Measurements from ENCODE around the gene PSMA6. TPM values are rescaled to one million over a fixed set of nuclear protein-coding genes. Genes with fewer than 3 reads are reported as not detected.
A peak's percentile ranks its signal among the peaks of the same experiment; 100 is the strongest.
"Not testable (repeated sequence)": the region's sequence is repeated elsewhere in the genome, so short reads cannot be mapped to it uniquely, and the experiment has no call there.

PSMA6 gene
- total and polyA plus RNA-seq, 2 of the 13 experiments (the other 11 are each of a cell fraction or from before 2014, with no cell fraction given) = 525 to 1,109 TPM

DNA sequence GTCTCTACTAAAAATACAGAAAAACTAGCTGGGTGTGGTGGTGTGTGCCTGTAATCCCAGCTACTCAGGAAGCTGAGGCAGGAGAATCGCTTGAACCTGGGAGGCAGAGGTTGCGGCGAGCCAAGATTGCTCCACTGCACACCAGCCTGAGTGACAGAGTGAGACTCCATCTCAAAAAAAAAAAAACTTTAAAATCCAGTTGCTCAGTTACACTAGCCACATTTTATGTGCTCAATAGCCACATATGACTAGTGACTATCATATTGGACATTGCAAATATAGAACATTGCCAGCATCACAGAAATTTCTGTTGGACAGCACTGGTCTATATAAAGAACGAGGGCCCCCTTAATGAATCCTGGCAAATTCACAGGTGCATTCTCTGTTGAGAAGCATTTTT, 9.2 kb downstream of the PSMA6 start:
- in situ Hi-C loops (cut with HindIII; ENCODE audit: extremely low pct_ligation_motif_present, low pct_unique_long_range_greater_than_20kb) = not testable (repeated sequence)

GRCh38 chr14:35301735-35302528, 9.8 kb downstream of the PSMA6 start:
- Histone ChIP-seq H3K27me3 (ENCODE audit: control insufficient read depth in 1 of 2, insufficient read depth in 2 of 2, low read length in 2 of 2) (no peaks in the 10 kb centered on the region), H3K27ac (ENCODE audit: extremely low read length, insufficient read depth, low read length) (no peak overlapping the region), H3K9ac (ENCODE audit: insufficient read depth, low read depth, low read length) (no peak overlapping the region), H3K36me3 (replicated peaks in 1 of 2; ENCODE audit: control insufficient read depth in 1 of 2, insufficient read depth in 2 of 2, low read length in 2 of 2) (peaks cover 20 to 41% of the 10 kb centered on the region in 2 experiments), H3K4me1 (ENCODE audit: insufficient read depth, low read length) (peaks cover 25% of the 10 kb centered on the region), H2AFZ (ENCODE audit: low read length) (no peak overlapping the region), H3K4me2 (ENCODE audit: low read depth, low read length) (no peak overlapping the region), H4K20me1 (ENCODE audit: insufficient read depth, low read length) (peaks cover 55% of the 10 kb centered on the region), H3K9me3 (ENCODE audit: low read length) (no peaks in the 10 kb centered on the region), H3K4me3 (replicated peaks in 1 of 3; ENCODE audit: insufficient read depth in 1 of 3, low read depth in 2 of 3, low read length in 3 of 3) (no peak overlapping the region), H3K79me2 (ENCODE audit: insufficient read depth, low read length) (peaks cover 100% of the 10 kb centered on the region)
- no TSS peak for BruUV-seq (replicated peaks)
- WGBS (ENCODE audit: low lambda C conversion rate) = 98% methylated on average over 1 of the region's 1 CpG
- FAIRE-seq (no peak), ATAC-seq (no peak), DNase-seq (ENCODE audit: low spot score) (no peak)
- intact Hi-C loops (cut with micrococcal nuclease; ENCODE audit: unreplicated experiment) = no loop called here
- POLR2A ChIA-PET = interaction anchor here (1.9 to 10.5 kb wide), 2 partner anchors 10 to 102 kb away, joined by 7 to 95 read pairs; partner anchors contain the start of gene PSMA6
- CTCF ChIA-PET (ENCODE audit: low intra/inter-chr PET ratio, low total read pairs) = no interaction called here
- in situ Hi-C loops (cut with HindIII; ENCODE audit: extremely low pct_ligation_motif_present, low pct_unique_long_range_greater_than_20kb) = no loop called here
- TF ChIP-seq ZNF619 (CRISPR knock-in tag; IDR thresholded peaks at IDR 0.05) (no peak), EZH2 (conservative IDR thresholded peaks at IDR 0.05; ENCODE audit: low read depth, low read length) (no peak), MYNN (CRISPR knock-in tag; IDR thresholded peaks at IDR 0.05; ENCODE audit: low read depth) (no peak), CENPBD1 (CRISPR knock-in tag; IDR thresholded peaks at IDR 0.05; ENCODE audit: borderline replicate concordance, low read depth) (no peak), SRF (IDR thresholded peaks at IDR 0.05; ENCODE audit: low read depth, low read length) (peak; percentile 83), YY1 (IDR thresholded peaks at IDR 0.05; ENCODE audit: insufficient read depth, insufficient replicate concordance, low read depth, low read length) (no peak), ZNF432 (CRISPR knock-in tag; IDR thresholded peaks at IDR 0.05; ENCODE audit: borderline replicate concordance) (no peak), DPF2 (CRISPR knock-in tag; IDR thresholded peaks at IDR 0.05; ENCODE audit: borderline replicate concordance, low read depth) (no peak), ZNF512B (CRISPR knock-in tag; IDR thresholded peaks at IDR 0.05; ENCODE audit: borderline replicate concordance) (no peak), ZNF770 (CRISPR knock-in tag; IDR thresholded peaks at IDR 0.05) (peak; percentile 69), ZNF672 (CRISPR knock-in tag; IDR thresholded peaks at IDR 0.05) (no peak)

More for the DNA sequence above, 9.2 kb downstream of the PSMA6 start:
- BruUV-seq (replicated peaks); H3K9me3 ChIP-seq (ENCODE audit: low read length); FAIRE-seq; H3K9ac ChIP-seq (ENCODE audit: insufficient read depth, low read depth, low read length); ATAC-seq; H3K27me3 ChIP-seq (ENCODE audit: control insufficient read depth in 1 of 2, insufficient read depth in 2 of 2, low read length in 2 of 2); H3K4me3 ChIP-seq (replicated peaks in 1 of 3; ENCODE audit: insufficient read depth in 1 of 3, low read depth in 2 of 3, low read length in 3 of 3); DNase-seq (ENCODE audit: low spot score); H2AFZ ChIP-seq (ENCODE audit: low read length); CTCF ChIA-PET (ENCODE audit: low intra/inter-chr PET ratio, low total read pairs); H3K27ac ChIP-seq (ENCODE audit: extremely low read length, insufficient read depth, low read length); intact Hi-C loops (cut with micrococcal nuclease; ENCODE audit: unreplicated experiment); H3K4me2 ChIP-seq (ENCODE audit: low read depth, low read length): not testable (repeated sequence)
- H3K36me3 ChIP-seq (replicated peaks in 1 of 2; ENCODE audit: control insufficient read depth in 1 of 2, insufficient read depth in 2 of 2, low read length in 2 of 2) = peaks cover 20 to 36% of the 10 kb centered on the region in 2 experiments
- POLR2A ChIA-PET = interaction anchor here (1.9 to 10.5 kb wide), 2 partner anchors 10 to 102 kb away, joined by 7 to 95 read pairs; partner anchors contain the start of gene PSMA6
- 96% methylated on average over 4 of the region's 4 CpGs for WGBS (ENCODE audit: low lambda C conversion rate)
- H3K4me1 ChIP-seq (ENCODE audit: insufficient read depth, low read length) = peaks cover 31% of the 10 kb centered on the region
- peaks cover 56% of the 10 kb centered on the region for H4K20me1 ChIP-seq (ENCODE audit: insufficient read depth, low read length)
- peaks cover 100% of the 10 kb centered on the region for H3K79me2 ChIP-seq (ENCODE audit: insufficient read depth, low read length)
